ENCODE measurements around the gene CYB5D1.

Gene CYB5D1

GRCh38 chr17:7851438-7852261, 6.2 kb upstream of the CYB5D1 start:
- H3K27ac ChIP-seq (replicated peaks; ENCODE audit: low read length), result no peak overlapping the region
- WGBS, 2 donors (ENCODE audit: extremely low coverage in 2 of 2, insufficient read length in 2 of 2, insufficient replicate concordance in 1 of 2), result no CpG with 5 or more reads among the region's 60 CpGs

GRCh38 chr17:7852262-7852670, 5.5 kb upstream of the CYB5D1 start:
- no CpG with 5 or more reads among the region's 20 CpGs for WGBS, 2 donors (ENCODE audit: extremely low coverage in 2 of 2, insufficient read length in 2 of 2, insufficient replicate concordance in 1 of 2)
- H2AK5ac ChIP-seq (ENCODE audit: low read depth, low read length), result peak overlapping the region; percentile 89
- peaks cover 10% of the 10 kb centered on the region for H3K79me1 ChIP-seq (ENCODE audit: low read depth, low read length)
- H3K4me2 ChIP-seq (ENCODE audit: insufficient read depth, low read length, poor library complexity, severe bottlenecking), result no peak overlapping the region
- no peak overlapping the region for H2BK12ac ChIP-seq (ENCODE audit: low read length)
- H3K36me3 ChIP-seq (replicated peaks in 1 of 2; ENCODE audit: control insufficient read depth in 2 of 2, insufficient read depth in 2 of 2, low read length in 2 of 2), result peaks cover 42 to 69% of the 10 kb centered on the region in 2 donors
- H4K8ac ChIP-seq (ENCODE audit: low read depth, low read length), result peak overlapping the region; percentile 86
- H2BK15ac ChIP-seq (ENCODE audit: low read length), result peak overlapping the region; percentile 91
- no peak overlapping the region for H3K4me3 ChIP-seq (ENCODE audit: low read length in 2 of 2)
- no peak overlapping the region for H4K91ac ChIP-seq (ENCODE audit: low read depth, low read length, poor library complexity)
- H3K9me3 ChIP-seq (replicated peaks in 1 of 2; ENCODE audit: control insufficient read depth in 2 of 2, insufficient read depth in 1 of 2, low read depth in 1 of 2, low read length in 2 of 2), result no peaks in the 10 kb centered on the region
- no peak overlapping the region for H2BK120ac ChIP-seq (ENCODE audit: low read depth, low read length)
- no peak overlapping the region for H3K4ac ChIP-seq (ENCODE audit: low read length)
- H3K27ac ChIP-seq (replicated peaks; ENCODE audit: low read length), result no peak overlapping the region
- H3K27me3 ChIP-seq (ENCODE audit: control insufficient read depth in 3 of 3, insufficient read depth in 3 of 3, low read depth in 1 of 3, low read length in 3 of 3), result peaks cover 0 to 9% (median 0%) of the 10 kb centered on the region in 3 experiments
- no peak overlapping the region for H3K14ac ChIP-seq (ENCODE audit: low read length)
- no peak overlapping the region for H2AFZ ChIP-seq (ENCODE audit: low read length)
- DNase-seq (ENCODE audit: low spot score), result no peak
- peak overlapping the region; percentile 57 for H3K9ac ChIP-seq (ENCODE audit: low read depth, low read length, poor library complexity)
- H3K18ac ChIP-seq (ENCODE audit: low read length), result peak overlapping the region; percentile 84
- peak overlapping the region; percentile 77 for H3K23ac ChIP-seq (ENCODE audit: low read depth, low read length, poor library complexity)
- peak overlapping the region; percentile 72 for H2BK5ac ChIP-seq (ENCODE audit: low read length)
- H3K4me1 ChIP-seq (ENCODE audit: control insufficient read depth in 2 of 2, insufficient read depth in 1 of 2, low read depth in 1 of 2, low read length in 2 of 2), result peaks cover 24 to 28% of the 10 kb centered on the region in 2 donors

More at GRCh38 chr17:7851438-7852261, 6.2 kb upstream of the CYB5D1 start:
- Histone ChIP-seq H3K4ac (ENCODE audit: low read length) (peak overlapping the region; percentile 47), H3K9ac (ENCODE audit: low read depth, low read length, poor library complexity) (peak overlapping the region; percentile 73), H3K14ac (ENCODE audit: low read length) (peak overlapping the region; percentile 17), H2BK12ac (ENCODE audit: low read length) (no peak overlapping the region), H2BK15ac (ENCODE audit: low read length) (peak overlapping the region; percentile 91), H3K9me3 (replicated peaks in 1 of 2; ENCODE audit: control insufficient read depth in 2 of 2, insufficient read depth in 1 of 2, low read depth in 1 of 2, low read length in 2 of 2) (no peaks in the 10 kb centered on the region), H3K36me3 (replicated peaks in 1 of 2; ENCODE audit: control insufficient read depth in 2 of 2, insufficient read depth in 2 of 2, low read length in 2 of 2) (peaks cover 47 to 75% of the 10 kb centered on the region in 2 donors), H4K91ac (ENCODE audit: low read depth, low read length, poor library complexity) (no peak overlapping the region), H3K79me1 (ENCODE audit: low read depth, low read length) (peaks cover 15% of the 10 kb centered on the region), H3K23ac (ENCODE audit: low read depth, low read length, poor library complexity) (peak overlapping the region; percentile 87), H3K27me3 (ENCODE audit: control insufficient read depth in 3 of 3, insufficient read depth in 3 of 3, low read depth in 1 of 3, low read length in 3 of 3) (peaks cover 0 to 9% (median 0%) of the 10 kb centered on the region in 3 experiments), H2BK5ac (ENCODE audit: low read length) (peak overlapping the region; percentile 72), H3K4me3 (ENCODE audit: low read length in 2 of 2) (no peak overlapping the region), H2AK5ac (ENCODE audit: low read depth, low read length) (peak overlapping the region; percentile 89), H2AFZ (ENCODE audit: low read length) (no peak overlapping the region), H4K8ac (ENCODE audit: low read depth, low read length) (peak overlapping the region; percentile 86), H2BK120ac (ENCODE audit: low read depth, low read length) (no peak overlapping the region), H3K18ac (ENCODE audit: low read length) (peak overlapping the region; percentile 84), H3K4me2 (ENCODE audit: insufficient read depth, low read length, poor library complexity, severe bottlenecking) (peak overlapping the region; percentile 38), H3K4me1 (ENCODE audit: control insufficient read depth in 2 of 2, insufficient read depth in 1 of 2, low read depth in 1 of 2, low read length in 2 of 2) (peaks cover 23 to 25% of the 10 kb centered on the region in 2 donors)
- peak; percentile 89 for DNase-seq (ENCODE audit: low spot score)

- Histone ChIP-seq H2AK5ac (ENCODE audit: low read depth, low read length) (peak overlapping the region; percentile 71), H4K8ac (ENCODE audit: low read depth, low read length) (peak overlapping the region; percentile 45), H3K4me3 (ENCODE audit: low read length in 2 of 2) (no peak overlapping the region), H3K27me3 (ENCODE audit: control insufficient read depth in 3 of 3, insufficient read depth in 3 of 3, low read depth in 1 of 3, low read length in 3 of 3) (peaks cover 0 to 9% (median 0%) of the 10 kb centered on the region in 3 experiments), H2BK15ac (ENCODE audit: low read length) (peak overlapping the region; percentile 76), H3K14ac (ENCODE audit: low read length) (peak overlapping the region; percentile 84), H3K23ac (ENCODE audit: low read depth, low read length, poor library complexity) (peak overlapping the region; percentile 78), H3K79me1 (ENCODE audit: low read depth, low read length) (peaks cover 9% of the 10 kb centered on the region), H3K27ac (replicated peaks; ENCODE audit: low read length) (no peak overlapping the region), H3K18ac (ENCODE audit: low read length) (peak overlapping the region; percentile 62), H2BK5ac (ENCODE audit: low read length) (no peak overlapping the region), H4K91ac (ENCODE audit: low read depth, low read length, poor library complexity) (no peak overlapping the region), H3K9me3 (replicated peaks in 1 of 2; ENCODE audit: control insufficient read depth in 2 of 2, insufficient read depth in 1 of 2, low read depth in 1 of 2, low read length in 2 of 2) (no peaks in the 10 kb centered on the region), H3K4me2 (ENCODE audit: insufficient read depth, low read length, poor library complexity, severe bottlenecking) (no peak overlapping the region), H3K9ac (ENCODE audit: low read depth, low read length, poor library complexity) (peak overlapping the region; percentile 74), H3K4ac (ENCODE audit: low read length) (no peak overlapping the region), H2BK12ac (ENCODE audit: low read length) (peak overlapping the region; percentile 24), H2AFZ (ENCODE audit: low read length) (no peak overlapping the region), H2BK120ac (ENCODE audit: low read depth, low read length) (no peak overlapping the region), H3K4me1 (ENCODE audit: control insufficient read depth in 2 of 2, insufficient read depth in 1 of 2, low read depth in 1 of 2, low read length in 2 of 2) (peaks cover 25 to 30% of the 10 kb centered on the region in 2 donors), H3K36me3 (replicated peaks in 1 of 2; ENCODE audit: control insufficient read depth in 2 of 2, insufficient read depth in 2 of 2, low read length in 2 of 2) (peaks cover 40 to 64% of the 10 kb centered on the region in 2 donors)
- no CpG with 5 or more reads among the region's 51 CpGs for WGBS, 2 donors (ENCODE audit: extremely low coverage in 2 of 2, insufficient read length in 2 of 2, insufficient replicate concordance in 1 of 2)
- no peak for DNase-seq (ENCODE audit: low spot score)
Measured at GRCh38 chr17:7852919-7853690, 4.7 kb upstream of the CYB5D1 start.

- Histone ChIP-seq H3K4me2 (ENCODE audit: insufficient read depth, low read length, poor library complexity, severe bottlenecking) (no peak overlapping the region), H3K9ac (ENCODE audit: low read depth, low read length, poor library complexity) (no peak overlapping the region), H2BK5ac (ENCODE audit: low read length) (no peak overlapping the region), H3K4ac (ENCODE audit: low read length) (no peak overlapping the region), H2BK15ac (ENCODE audit: low read length) (no peak overlapping the region), H2BK120ac (ENCODE audit: low read depth, low read length) (no peak overlapping the region), H3K14ac (ENCODE audit: low read length) (no peak overlapping the region), H3K18ac (ENCODE audit: low read length) (peak overlapping the region; percentile 13), H4K91ac (ENCODE audit: low read depth, low read length, poor library complexity) (no peak overlapping the region), H2AK5ac (ENCODE audit: low read depth, low read length) (peak overlapping the region; percentile 71), H3K4me3 (ENCODE audit: low read length in 2 of 2) (no peak overlapping the region), H2BK12ac (ENCODE audit: low read length) (no peak overlapping the region), H4K8ac (ENCODE audit: low read depth, low read length) (no peak overlapping the region), H3K9me3 (replicated peaks in 1 of 2; ENCODE audit: control insufficient read depth in 2 of 2, insufficient read depth in 1 of 2, low read depth in 1 of 2, low read length in 2 of 2) (no peaks in the 10 kb centered on the region), H3K79me1 (ENCODE audit: low read depth, low read length) (peaks cover 9% of the 10 kb centered on the region), H3K23ac (ENCODE audit: low read depth, low read length, poor library complexity) (no peak overlapping the region), H3K27me3 (ENCODE audit: control insufficient read depth in 3 of 3, insufficient read depth in 3 of 3, low read depth in 1 of 3, low read length in 3 of 3) (peaks cover 0 to 9% (median 0%) of the 10 kb centered on the region in 3 experiments), H3K27ac (replicated peaks; ENCODE audit: low read length) (no peak overlapping the region), H3K36me3 (replicated peaks in 1 of 2; ENCODE audit: control insufficient read depth in 2 of 2, insufficient read depth in 2 of 2, low read length in 2 of 2) (peaks cover 39 to 66% of the 10 kb centered on the region in 2 donors), H2AFZ (ENCODE audit: low read length) (no peak overlapping the region), H3K4me1 (ENCODE audit: control insufficient read depth in 2 of 2, insufficient read depth in 1 of 2, low read depth in 1 of 2, low read length in 2 of 2) (peaks cover 30 to 36% of the 10 kb centered on the region in 2 donors)
- no CpG with 5 or more reads among the region's 21 CpGs for WGBS, 2 donors (ENCODE audit: extremely low coverage in 2 of 2, insufficient read length in 2 of 2, insufficient replicate concordance in 1 of 2)
- no peak for DNase-seq (ENCODE audit: low spot score)
Measured at GRCh38 chr17:7853691-7854038, 4.1 kb upstream of the CYB5D1 start.

Measured in neuronal stem cell (in vitro differentiated cells).